Esophagus muscularis mucosa (tissue), 4 donors: ENCODE data around the gene AK5. TPM values are rescaled to one million over a fixed set of nuclear protein-coding genes. Genes with fewer than 3 reads are reported as not detected.

Source experiments
- DNase-seq: peaks from one replicate; pipeline ENCODE4 v3.0.0-alpha.2; 2017; ENCODE audit errors: extremely low spot score
- H3K27ac ChIP-seq, 4 donors: fragments of 200-600 bp; sonication (generic); replicated peaks in 1 of 4; 1 replicate in 3 of 4; 2 replicates in 1 of 4; pipeline ENCODE4 v1.5.1; 2016 to 2019; ENCODE audit warnings: mild to moderate bottlenecking in 1 of 4
- H3K27me3 ChIP-seq, 4 donors: fragments of 200-600 bp; sonication (generic); one replicate each; pipeline versions ENCODE4 v1.5.1 to v1.6.0; 2016 to 2019
- H3K36me3 ChIP-seq, 4 donors: fragments of 200-600 bp; sonication (generic); one replicate each; pipeline ENCODE4 v1.5.1; 2016 to 2019
- H3K4me1 ChIP-seq, 4 donors: fragments of 200-600 bp; sonication (generic); one replicate each; pipeline ENCODE4 v1.5.1; 2016 to 2019
- H3K4me3 ChIP-seq, 4 donors: fragments of 200-600 bp; sonication (generic); 1 replicate in 2 of 4; 2 replicates in 2 of 4; pipeline ENCODE4 v1.5.1; 2016 to 2019; ENCODE audit warnings: mild to moderate bottlenecking in 4 of 4, moderate library complexity in 1 of 4
- H3K9me3 ChIP-seq, 4 donors: fragments of 200-600 bp; sonication (generic); 1 replicate in 3 of 4; 2 replicates in 1 of 4; pipeline ENCODE4 v1.5.1; 2016 to 2019
- CTCF ChIP-seq, 3 experiments: fragments of 200-600 bp in 2 of 3; fragments of 450-650 bp in 1 of 3; sonication (generic) in 2 of 3; IDR thresholded peaks; one replicate each; pipeline ENCODE4 v1.5.1; 2017 to 2019; ENCODE audit warnings: antibody characterized with exemption in 3 of 3, mild to moderate bottlenecking in 2 of 3, moderate library complexity in 1 of 3
- EP300 ChIP-seq: sonication (generic); formaldehyde crosslinking; IDR thresholded peaks from one replicate; pipeline ENCODE4 v1.6.1; 2017; ENCODE audit warnings: antibody characterized with exemption
- POLR2A ChIP-seq: fragments of 450-650 bp; IDR thresholded peaks from one replicate; pipeline ENCODE4 v1.6.1; 2017; ENCODE audit warnings: antibody characterized with exemption, moderate library complexity, mild to moderate bottlenecking, low read depth
- POLR2AphosphoS5 ChIP-seq, 2 donors: sonication (generic); formaldehyde crosslinking; IDR thresholded peaks; one replicate each; pipeline ENCODE4 v1.6.1; 2017; ENCODE audit warnings: antibody characterized with exemption in 2 of 2
- WGBS: methylation state at CpG from one replicate; pipeline ENCODE4 v1.1.5; 2018; 5-methylcytosine and 5-hydroxymethylcytosine counted together
- intact Hi-C: fragments of 100-400 bp; cut with DNase I; formaldehyde crosslinking; loops from one replicate; pipeline ENCODE4 v1.15.1; 2023
- total RNA-seq, 4 donors: library from RNA; depleted of rRNA; stranded (reverse); fragments of >200 nt; gene quantifications; one replicate each; pipeline versions ENCODE4 v1.1.0 to v1.2.1, GENCODE V29; 2016

AK5 gene
- total RNA-seq, 4 donors from 2014 or later: 0.97 to 2.5 (median 2.0) TPM

- H3K36me3 ChIP-seq: no peaks in the 10 kb centered on the region
- no peaks in the 10 kb centered on the region for H3K27me3 ChIP-seq
- H3K27ac ChIP-seq: no peak overlapping the region
- no peak overlapping the region for H3K4me3 ChIP-seq
- no peaks in the 10 kb centered on the region for H3K4me1 ChIP-seq
- no peak for TF ChIP-seq CTCF (IDR thresholded peaks at IDR 0.05)
- TF ChIP-seq POLR2AphosphoS5 (IDR thresholded peaks at IDR 0.05): no peak
- TF ChIP-seq POLR2A: no peak
- no peak for TF ChIP-seq EP300
- intact Hi-C loops: no loop called here
- H3K9me3 ChIP-seq: no peaks in the 10 kb centered on the region
- DNase-seq: no peak
- WGBS: 77% methylated on average over 2 of the region's 2 CpGs
These were observed 67.5 kb downstream of the AK5 start for GRCh38 chr1:77349275-77349674.

- no peak overlapping the region for H3K4me3 ChIP-seq
- no peaks in the 10 kb centered on the region for H3K36me3 ChIP-seq
- DNase-seq: no peak
- H3K27ac ChIP-seq: no peak overlapping the region
- H3K4me1 ChIP-seq: no peaks in the 10 kb centered on the region
- H3K27me3 ChIP-seq: no peaks in the 10 kb centered on the region
- H3K9me3 ChIP-seq: no peaks in the 10 kb centered on the region
- 84% methylated on average over 6 of the region's 6 CpGs for WGBS
- TF ChIP-seq CTCF (IDR thresholded peaks at IDR 0.05): no peak
- TF ChIP-seq POLR2AphosphoS5 (IDR thresholded peaks at IDR 0.05): no peak
- no peak for TF ChIP-seq POLR2A
- no peak for TF ChIP-seq EP300
- intact Hi-C loops: no loop called here
These were observed 68.4 kb downstream of the AK5 start for GRCh38 chr1:77350012-77350770.

DNA sequence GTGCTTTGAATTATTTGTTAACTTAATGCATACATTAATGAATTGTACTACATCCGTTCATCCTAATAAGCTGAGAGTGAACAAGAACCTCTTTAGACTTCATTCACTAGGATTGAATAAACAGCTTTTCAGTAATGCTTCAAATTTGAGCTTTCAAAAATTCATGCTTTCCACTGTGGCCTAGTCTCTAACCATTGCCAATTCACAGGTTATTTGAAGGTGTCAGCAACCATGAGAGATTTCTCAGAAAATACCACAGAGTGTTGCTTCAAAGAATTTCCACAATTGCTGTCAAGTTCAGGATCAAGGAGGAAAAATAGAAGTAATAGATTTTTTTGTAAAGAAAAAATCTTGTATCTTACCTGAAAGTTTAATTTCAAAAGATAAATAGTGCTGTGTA lies 72.7 kb downstream of the AK5 start:
- Histone ChIP-seq H3K27me3 (no peaks in the 10 kb centered on the region), H3K9me3 (peaks cover 0 to 5% (median 0%) of the 10 kb centered on the region in 4 donors), H3K4me3 (no peak overlapping the region), H3K27ac (no peak overlapping the region), H3K36me3 (no peaks in the 10 kb centered on the region), H3K4me1 (no peaks in the 10 kb centered on the region)
- no peak for TF ChIP-seq POLR2AphosphoS5 (IDR thresholded peaks at IDR 0.05)
- no peak for TF ChIP-seq CTCF (IDR thresholded peaks at IDR 0.05)
- TF ChIP-seq EP300: no peak
- TF ChIP-seq POLR2A: no peak
- DNase-seq: no peak
- intact Hi-C loops: no loop called here
- 50% methylated on average over 1 of the region's 1 CpG for WGBS

DNA sequence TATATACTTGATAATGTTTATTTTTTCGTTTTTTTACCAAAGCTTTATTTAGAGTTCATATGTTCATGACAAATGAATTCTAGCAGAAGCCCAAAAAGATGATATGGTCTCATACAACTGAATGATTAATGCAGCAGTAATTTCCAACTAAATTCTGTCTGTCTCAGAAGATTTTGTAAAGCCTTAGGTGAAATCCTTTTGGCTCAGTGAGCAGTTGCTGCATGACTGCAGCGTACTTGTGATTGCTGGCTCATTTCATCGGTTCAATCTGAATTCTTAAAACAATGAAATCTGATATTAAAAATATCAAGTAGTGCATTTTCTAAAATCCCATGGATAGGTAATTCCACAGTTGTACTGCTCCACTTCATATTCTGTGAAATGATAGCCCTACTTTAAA lies 73.2 kb downstream of the AK5 start:
- DNase-seq: no peak
- H3K4me1 ChIP-seq: no peaks in the 10 kb centered on the region
- TF ChIP-seq POLR2AphosphoS5 (IDR thresholded peaks at IDR 0.05) (no peak), CTCF (IDR thresholded peaks at IDR 0.05) (no peak), EP300 (no peak), POLR2A (no peak)
- intact Hi-C loops: no loop called here
- H3K4me3 ChIP-seq: no peak overlapping the region
- no peaks in the 10 kb centered on the region for H3K27me3 ChIP-seq
- no peak overlapping the region for H3K27ac ChIP-seq
- 67% methylated on average over 3 of the region's 3 CpGs for WGBS
- H3K9me3 ChIP-seq: peaks cover 0 to 5% (median 0%) of the 10 kb centered on the region in 4 donors
- H3K36me3 ChIP-seq: no peaks in the 10 kb centered on the region

- Histone ChIP-seq H3K4me3 (no peak overlapping the region), H3K27me3 (no peaks in the 10 kb centered on the region), H3K4me1 (no peaks in the 10 kb centered on the region), H3K9me3 (peaks cover 0 to 5% (median 0%) of the 10 kb centered on the region in 4 donors), H3K36me3 (no peaks in the 10 kb centered on the region), H3K27ac (no peak overlapping the region)
- TF ChIP-seq POLR2A (no peak), EP300 (no peak), POLR2AphosphoS5 (IDR thresholded peaks at IDR 0.05) (no peak), CTCF (IDR thresholded peaks at IDR 0.05) (no peak)
- 87% methylated on average over 3 of the region's 3 CpGs for WGBS
- intact Hi-C loops: no loop called here
- no peak for DNase-seq
These were observed 74.3 kb downstream of the AK5 start for GRCh38 chr1:77356136-77356535.
